Retinal pigment epithelial cell (primary cell): Measurements from ENCODE around the gene EMX1.
A peak's percentile ranks its signal among the peaks of the same experiment; 100 is the strongest.

ENCODE experiments used
- DNase-seq: peaks from one replicate; pipeline ENCODE4 v3.0.0-alpha.2; 2010; ENCODE audit warnings: low read depth
- H3K4me3 ChIP-seq: 2 replicates; pipeline ENCODE4 v1.5.1; 2011; ENCODE audit warnings: mild to moderate bottlenecking, low read length, control low read depth, moderate library complexity
- CTCF ChIP-seq: conservative IDR thresholded peaks from 2 replicates; pipeline ENCODE4 v1.5.1; 2011; ENCODE audit warnings: low read depth, low read length, control low read depth, inconsistent platforms

EMX1 gene

GRCh38 chr2:72917138-72917876 is at the start of gene EMX1:
TSS of gene EMX1 (plus strand) at chr2:72917519. CDS start at chr2:72917853, 334 bp downstream.
- H3K4me3 ChIP-seq: peak within 1 kb of the TSS; percentile 30
- no peak for TF ChIP-seq CTCF
- DNase-seq: no peak

- no peak for DNase-seq
- H3K4me3 ChIP-seq: no peak overlapping the region
- no peak for TF ChIP-seq CTCF
Observed at GRCh38 chr2:72871060-72871459, 46.3 kb upstream of the EMX1 start.

DNA sequence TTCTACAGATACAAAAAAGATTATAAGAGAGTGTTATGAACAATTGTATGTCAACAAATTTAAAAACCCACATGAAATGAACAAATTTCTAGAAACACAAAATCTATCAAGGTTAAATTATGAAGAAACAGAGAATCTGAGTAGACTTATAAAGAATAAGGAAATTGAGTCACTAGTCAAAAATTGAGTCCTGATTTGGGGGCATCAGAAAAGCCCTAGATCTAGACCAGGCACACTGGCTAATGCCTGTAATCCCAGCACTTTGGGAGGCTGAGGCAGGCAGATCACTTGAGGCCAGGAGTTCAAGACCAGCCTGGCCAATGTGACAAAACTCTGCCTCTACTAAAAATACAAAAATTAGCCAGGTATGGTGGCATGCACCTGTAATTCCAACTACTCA is 45.4 kb upstream of the EMX1 start:
- TF ChIP-seq CTCF: no peak
- DNase-seq: no peak
- H3K4me3 ChIP-seq: no peak overlapping the region

DNA sequence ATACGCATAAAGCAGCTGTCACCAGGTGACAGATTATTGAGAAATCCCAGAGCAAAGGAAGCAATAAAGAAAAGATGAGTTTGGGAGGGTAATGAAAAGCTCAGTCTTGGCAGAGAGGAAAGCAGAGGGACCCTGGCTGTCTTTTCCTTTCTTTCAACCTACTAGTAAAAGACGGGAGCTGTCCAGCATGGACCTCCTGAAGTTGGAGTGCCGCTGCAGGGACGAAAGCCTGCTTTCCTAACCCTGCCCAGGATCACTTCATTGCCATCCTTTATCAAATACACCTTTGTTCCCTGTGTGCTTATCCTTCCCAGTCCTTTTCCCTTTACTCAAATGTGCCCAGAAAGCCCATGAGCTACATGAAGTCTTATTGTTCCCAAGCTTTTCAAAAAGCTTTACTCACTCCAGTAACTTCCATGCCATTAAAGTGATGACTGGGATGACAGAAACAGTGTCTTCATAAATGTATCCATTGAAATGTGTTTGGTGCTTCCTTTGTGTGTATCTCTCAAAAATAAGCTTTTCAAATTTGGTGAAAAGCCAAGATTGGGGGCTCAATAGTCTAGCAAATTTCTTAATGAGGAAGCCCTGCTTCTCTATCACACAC is 33.9 kb upstream of the EMX1 start:
- H3K4me3 ChIP-seq: no peak overlapping the region
- no peak for TF ChIP-seq CTCF
- no peak for DNase-seq

GRCh38 chr2:72886505-72887031 is 30.8 kb upstream of the EMX1 start:
- no peak for DNase-seq
- peak overlapping the region; percentile 60 for H3K4me3 ChIP-seq
- no peak for TF ChIP-seq CTCF

GRCh38 chr2:72887032-72887739 is 30.1 kb upstream of the EMX1 start, which contains the start of gene SPR:
TSS of gene SPR (plus strand) at chr2:72887408. CDS start at chr2:72887433, 25 bp downstream.
- no peak for DNase-seq
- H3K4me3 ChIP-seq: peak within 1 kb of the TSS; percentile 60
- no peak for TF ChIP-seq CTCF
